WTC11 (cell line): ENCODE data around the gene FARP2. TPM values are rescaled to one million over a fixed set of nuclear protein-coding genes. Genes with fewer than 3 reads are reported as not detected.

ENCODE experiments used
- ATAC-seq: fragments of 200-7000 bp; cut with Tn5 transposase; 2 replicates; pipeline ENCODE4 v1.10.0; 2021; ENCODE audit warnings: mild to moderate bottlenecking, moderate library complexity
- CTCF ChIA-PET: fragments of 300-600 bp; sonication (Branson Sonifier 250); formaldehyde crosslinking; loops from one replicate; lab custom pipeline; 2021; ENCODE audit warnings: antibody characterized with exemption; lab: Charles Lee
- POLR2A ChIA-PET: fragments of 350-600 bp; sonication (Branson Sonifier 250); formaldehyde crosslinking; loops from one replicate; lab custom pipeline; 2021; ENCODE audit warnings: antibody characterized with exemption; lab: Charles Lee
- DNase-seq: peaks from one replicate; pipeline ENCODE4 v3.0.0; 2021; ENCODE audit warnings: low spot score
- H3K27ac Mint-ChIP-seq: 2 replicates; pipeline ENCODE4 v1.8.0; 2021; ENCODE audit warnings: mixed read lengths
- H3K27me3 Mint-ChIP-seq: 2 replicates; pipeline ENCODE4 v1.8.0; 2021; ENCODE audit warnings: low read depth, mild to moderate bottlenecking, moderate library complexity, mixed read lengths
- H3K36me3 Mint-ChIP-seq: 2 replicates; pipeline ENCODE4 v1.8.0; 2021; ENCODE audit warnings: mixed read lengths
- H3K4me1 Mint-ChIP-seq: 2 replicates; pipeline ENCODE4 v1.8.0; 2022; ENCODE audit warnings: mixed read lengths
- H3K4me3 Mint-ChIP-seq: 2 replicates; pipeline ENCODE4 v1.8.0; 2021; ENCODE audit warnings: mild to moderate bottlenecking, moderate library complexity, mixed read lengths
- H3K9me3 Mint-ChIP-seq: 2 replicates; pipeline ENCODE4 v1.8.0; 2021; ENCODE audit warnings: mixed read lengths
- ATF2 ChIP-seq: sonication (generic); formaldehyde crosslinking; IDR thresholded peaks from 2 replicates; pipeline ENCODE4 v1.8.1; 2022; ENCODE audit warnings: low read depth, missing genetic modification reagents, borderline replicate concordance
- ATF6 ChIP-seq: sonication (generic); formaldehyde crosslinking; IDR thresholded peaks from 2 replicates; pipeline ENCODE4 v1.8.1; 2023; ENCODE audit warnings: mild to moderate bottlenecking, missing genetic modification reagents
- CDX4 ChIP-seq: fragments of 250-450 bp; sonication (Bioruptor Pico); IDR thresholded peaks from 2 replicates; pipeline ENCODE4 v1.9.0; 2021; ENCODE audit warnings: moderate library complexity, mild to moderate bottlenecking, inconsistent platforms, borderline replicate concordance
- CREB1 ChIP-seq: sonication (generic); formaldehyde crosslinking; IDR thresholded peaks from 2 replicates; pipeline ENCODE4 v1.8.0; 2023; ENCODE audit warnings: mild to moderate bottlenecking, missing genetic modification reagents
- E2F4 ChIP-seq: sonication (generic); formaldehyde crosslinking; IDR thresholded peaks from 2 replicates; pipeline ENCODE4 v1.8.1; 2022; ENCODE audit warnings: low read depth, mild to moderate bottlenecking, moderate library complexity, missing genetic modification reagents, borderline replicate concordance
- FOXJ3 ChIP-seq: sonication (generic); formaldehyde crosslinking; IDR thresholded peaks from 2 replicates; pipeline ENCODE4 v1.9.0; 2021; ENCODE audit warnings: missing genetic modification reagents, mild to moderate bottlenecking, borderline replicate concordance
- FOXP4 ChIP-seq: sonication (generic); formaldehyde crosslinking; IDR thresholded peaks from 2 replicates; pipeline ENCODE4 v1.8.0; 2022; ENCODE audit warnings: mild to moderate bottlenecking, missing genetic modification reagents
- JUN ChIP-seq: sonication (generic); formaldehyde crosslinking; IDR thresholded peaks from 2 replicates; pipeline ENCODE4 v1.8.0; 2023; ENCODE audit warnings: mild to moderate bottlenecking, missing genetic modification reagents
- MAX ChIP-seq: sonication (generic); formaldehyde crosslinking; IDR thresholded peaks from 2 replicates; pipeline ENCODE4 v1.8.0; 2022; ENCODE audit warnings: mild to moderate bottlenecking, missing genetic modification reagents
- MYBL2 ChIP-seq: sonication (generic); formaldehyde crosslinking; IDR thresholded peaks from 2 replicates; pipeline ENCODE4 v1.8.1; 2023; ENCODE audit warnings: mild to moderate bottlenecking, moderate library complexity, missing genetic modification reagents
- NFATC4 ChIP-seq: fragments of 250-450 bp; sonication (Bioruptor Pico); IDR thresholded peaks from 2 replicates; pipeline ENCODE4 v1.9.0; 2021; ENCODE audit warnings: mild to moderate bottlenecking
- SMAD4 ChIP-seq: sonication (generic); formaldehyde crosslinking; IDR thresholded peaks from 2 replicates; pipeline ENCODE4 v1.8.0; 2022; ENCODE audit warnings: mild to moderate bottlenecking, missing genetic modification reagents
- TCF7 ChIP-seq: sonication (generic); formaldehyde crosslinking; IDR thresholded peaks from 2 replicates; pipeline ENCODE4 v1.8.0; 2022; ENCODE audit warnings: mild to moderate bottlenecking, low read depth, missing genetic modification reagents, moderate library complexity
- USF1 ChIP-seq: sonication (generic); formaldehyde crosslinking; IDR thresholded peaks from 2 replicates; pipeline ENCODE4 v1.8.0; 2022; ENCODE audit warnings: mild to moderate bottlenecking, missing genetic modification reagents
- ZMAT4 ChIP-seq: fragments of 250-450 bp; sonication (Bioruptor Pico); IDR thresholded peaks from 2 replicates; pipeline ENCODE4 v1.9.0; 2021; ENCODE audit warnings: mild to moderate bottlenecking
- ZNF263 ChIP-seq: sonication (generic); formaldehyde crosslinking; IDR thresholded peaks from 2 replicates; pipeline ENCODE4 v1.8.1; 2022; ENCODE audit warnings: low read depth, mild to moderate bottlenecking, moderate library complexity, missing genetic modification reagents
- ZNF416 ChIP-seq: fragments of 250-450 bp; sonication (Bioruptor Pico); IDR thresholded peaks from 2 replicates; pipeline ENCODE4 v1.9.0; 2021; ENCODE audit warnings: mild to moderate bottlenecking, inconsistent platforms
- ZNF425 ChIP-seq: fragments of 250-450 bp; sonication (Bioruptor Pico); conservative IDR thresholded peaks from 2 replicates; pipeline ENCODE4 v1.9.0; 2021; ENCODE audit warnings: mild to moderate bottlenecking
- ZNF532 ChIP-seq: fragments of 250-450 bp; sonication (Bioruptor Pico); IDR thresholded peaks from 2 replicates; pipeline ENCODE4 v1.9.0; 2021; ENCODE audit warnings: mild to moderate bottlenecking, borderline replicate concordance
- total RNA-seq: library from RNA; stranded (reverse); gene quantifications from 3 replicates; pipeline ENCODE4 v1.2.3, GENCODE V29; 2021

The FARP2 gene
- total RNA-seq, 1 experiment from 2014 or later: 37.8 TPM

GRCh38 chr2:241310917-241311566 lies 45.0 kb upstream of the FARP2 start (continued):
- TF ChIP-seq ZNF425 (CRISPR knock-in tag): no peak

- peaks cover 63% of the 10 kb centered on the region for H3K4me1 Mint-ChIP-seq
- peak overlapping the region; percentile 60; the same call in 1 of the 2 replicates for H3K27ac Mint-ChIP-seq
- H3K4me3 Mint-ChIP-seq: no peak overlapping the region
- TF ChIP-seq USF1 (CRISPR knock-in tag): no peak
- no peak for TF ChIP-seq ATF2 (CRISPR knock-in tag)
- no peak for TF ChIP-seq ATF6 (CRISPR knock-in tag)
- no peak for TF ChIP-seq NFATC4 (CRISPR knock-in tag)
- no peak for TF ChIP-seq JUN
- no peak for TF ChIP-seq SMAD4
- no peak for TF ChIP-seq ZMAT4 (CRISPR knock-in tag)
- no peak for TF ChIP-seq FOXJ3 (CRISPR knock-in tag)
- TF ChIP-seq E2F4 (CRISPR knock-in tag): no peak
- TF ChIP-seq CDX4 (CRISPR knock-in tag): no peak
- TF ChIP-seq CREB1 (CRISPR knock-in tag): no peak
- no peak for TF ChIP-seq ZNF532 (CRISPR knock-in tag)
- no peak for TF ChIP-seq MAX (CRISPR knock-in tag)
- TF ChIP-seq TCF7 (CRISPR knock-in tag): no peak
- TF ChIP-seq FOXP4 (CRISPR knock-in tag): no peak
- no peak for TF ChIP-seq MYBL2 (CRISPR knock-in tag)
- TF ChIP-seq ZNF416 (CRISPR knock-in tag): no peak
- TF ChIP-seq ZNF263 (CRISPR knock-in tag): no peak
These were observed 44.0 kb upstream of the FARP2 start for GRCh38 chr2:241312082-241312481.

More at GRCh38 chr2:241312082-241312481, 44.0 kb upstream of the FARP2 start:
- Mint-ChIP-seq H3K27me3 (no peaks in the 10 kb centered on the region), H3K36me3 (peaks cover 5% of the 10 kb centered on the region; the same call in 1 of the 2 replicates), H3K9me3 (no peaks in the 10 kb centered on the region)
- no peak for ATAC-seq
- ChIA-PET POLR2A (no interaction called here), CTCF (no interaction called here)
- no peak for DNase-seq
